Activated naive CD4-positive, alpha-beta T cell treated with anti-CD3 and anti-CD28 coated beads, Interleukin-2, amount 50 U/mL, for 72 hours (primary cell): ENCODE data around the gene SMIM24. TPM values are rescaled to one million over a fixed set of nuclear protein-coding genes. Genes with fewer than 3 reads are reported as not detected.
"Not testable (repeated sequence)": the region's sequence is repeated elsewhere in the genome, so short reads cannot be mapped to it uniquely, and the experiment has no call there.

ENCODE experiments used
- ATAC-seq, 2 donors: fragments of 150-1000 bp; cut with Tn5 transposase; 2 replicates each; pipeline ENCODE4 v1.10.0; 2021; ENCODE audit warnings: mild to moderate bottlenecking in 2 of 2, moderate library complexity in 2 of 2
- DNase-seq, 2 donors: peaks; one replicate each; pipeline ENCODE4 v3.0.0; 2021 to 2022; ENCODE audit warnings: low spot score in 2 of 2
- H3K27ac Mint-ChIP-seq, 2 donors: one replicate each; pipeline ENCODE4 v1.8.0; 2022; ENCODE audit warnings: mild to moderate bottlenecking in 2 of 2, mixed read lengths in 2 of 2
- H3K36me3 Mint-ChIP-seq, 2 donors: one replicate each; pipeline ENCODE4 v1.8.0; 2022; ENCODE audit warnings: mixed read lengths in 2 of 2
- H3K9me3 Mint-ChIP-seq, 2 donors: one replicate each; pipeline ENCODE4 v1.8.0; 2022; ENCODE audit warnings: mixed read lengths in 2 of 2
- total RNA-seq, 2 donors: library from RNA; stranded (reverse); gene quantifications; one replicate each; pipeline ENCODE4 v1.2.3, GENCODE V29; 2022

The SMIM24 gene
- total RNA-seq, 2 donors from 2014 or later: 0.72 TPM; not detected in 1

GRCh38 chr19:3518255-3518654, 37.9 kb upstream of the SMIM24 start:
- H3K36me3 Mint-ChIP-seq: no peaks in the 10 kb centered on the region

GRCh38 chr19:3517638-3518037, 37.3 kb upstream of the SMIM24 start:
- ATAC-seq (no peak), DNase-seq (no peak)
- Mint-ChIP-seq H3K36me3 (no peaks in the 10 kb centered on the region), H3K27ac (no peak overlapping the region), H3K9me3 (no peaks in the 10 kb centered on the region)

More at GRCh38 chr19:3518255-3518654, 37.9 kb upstream of the SMIM24 start:
- no peak for ATAC-seq
- no peak overlapping the region for H3K27ac Mint-ChIP-seq
- no peak for DNase-seq
- H3K9me3 Mint-ChIP-seq: no peaks in the 10 kb centered on the region

GRCh38 chr19:3516675-3517207, 36.4 kb upstream of the SMIM24 start:
- no peak for DNase-seq
- ATAC-seq: peak in 1 of 2 donors; percentile 48
- no peaks in the 10 kb centered on the region for H3K36me3 Mint-ChIP-seq
- H3K9me3 Mint-ChIP-seq: no peaks in the 10 kb centered on the region
- peak overlapping the region; percentile 31 to 72 for H3K27ac Mint-ChIP-seq

GRCh38 chr19:3515891-3516422, 35.6 kb upstream of the SMIM24 start:
- DNase-seq (no peak), ATAC-seq (no peak)
- Mint-ChIP-seq H3K27ac (peak overlapping the region in 1 of 2 donors; percentile 31), H3K36me3 (no peaks in the 10 kb centered on the region), H3K9me3 (no peaks in the 10 kb centered on the region)

GRCh38 chr19:3514930-3515329, 34.6 kb upstream of the SMIM24 start:
- no peaks in the 10 kb centered on the region for H3K36me3 Mint-ChIP-seq
- ATAC-seq (no peak), DNase-seq (no peak)
- no peaks in the 10 kb centered on the region for H3K9me3 Mint-ChIP-seq
- no peak overlapping the region for H3K27ac Mint-ChIP-seq

GRCh38 chr19:3513229-3514140, 33.2 kb upstream of the SMIM24 start:
- DNase-seq (no peak), ATAC-seq (no peak)
- Mint-ChIP-seq H3K27ac (no peak overlapping the region), H3K36me3 (peaks cover 0 to 9% of the 10 kb centered on the region in 2 donors), H3K9me3 (no peaks in the 10 kb centered on the region)

- H3K9me3 Mint-ChIP-seq: no peaks in the 10 kb centered on the region
- H3K36me3 Mint-ChIP-seq: peaks cover 0 to 9% of the 10 kb centered on the region in 2 donors
- ATAC-seq (no peak), DNase-seq (no peak)
- peak overlapping the region in 1 of 2 donors; percentile 60 for H3K27ac Mint-ChIP-seq
Observed at GRCh38 chr19:3512562-3513228, 32.4 kb upstream of the SMIM24 start.

- Mint-ChIP-seq H3K27ac (no peak overlapping the region), H3K36me3 (peaks cover 9 to 19% of the 10 kb centered on the region in 2 donors), H3K9me3 (no peaks in the 10 kb centered on the region)
- DNase-seq (no peak), ATAC-seq (no peak)
Observed at GRCh38 chr19:3511506-3512251, 31.4 kb upstream of the SMIM24 start.

- ATAC-seq: no peak
- Mint-ChIP-seq H3K36me3 (peaks cover 15 to 21% of the 10 kb centered on the region in 2 donors), H3K9me3 (no peaks in the 10 kb centered on the region), H3K27ac (no peak overlapping the region)
- DNase-seq: no peak
Observed at GRCh38 chr19:3510727-3511126, 30.4 kb upstream of the SMIM24 start.

GRCh38 chr19:3509566-3509989, 29.3 kb upstream of the SMIM24 start:
- Mint-ChIP-seq H3K36me3 (peaks cover 18 to 21% of the 10 kb centered on the region in 2 donors), H3K27ac (peak overlapping the region; percentile 16 to 93), H3K9me3 (no peaks in the 10 kb centered on the region)
- DNase-seq (no peak), ATAC-seq (peak in 1 of 2 donors; percentile 19)

- H3K9me3 Mint-ChIP-seq: no peaks in the 10 kb centered on the region
- no peak for DNase-seq
Observed at GRCh38 chr19:3508771-3509535, 28.6 kb upstream of the SMIM24 start.

GRCh38 chr19:3508121-3508661, 27.9 kb upstream of the SMIM24 start:
- not testable (repeated sequence) for H3K9me3 Mint-ChIP-seq, H3K27ac Mint-ChIP-seq, DNase-seq, ATAC-seq
- H3K36me3 Mint-ChIP-seq: peaks cover 18 to 21% of the 10 kb centered on the region in 2 donors

More at GRCh38 chr19:3508771-3509535, 28.6 kb upstream of the SMIM24 start:
- no peak for ATAC-seq
- peak overlapping the region; percentile 16 to 93 for H3K27ac Mint-ChIP-seq
- H3K36me3 Mint-ChIP-seq: peaks cover 18 to 21% of the 10 kb centered on the region in 2 donors

- DNase-seq (peak in 1 of 2 donors; percentile 16), ATAC-seq (peak in 1 of 2 donors; percentile 7)
- H3K27ac Mint-ChIP-seq: peak overlapping the region; percentile 91 to 93
- H3K9me3 Mint-ChIP-seq: no peaks in the 10 kb centered on the region
- H3K36me3 Mint-ChIP-seq: peaks cover 18 to 21% of the 10 kb centered on the region in 2 donors
Observed at GRCh38 chr19:3507371-3508120, 27.2 kb upstream of the SMIM24 start.

- DNase-seq (peak in 1 of 2 donors; percentile 22), ATAC-seq (peak in 1 of 2 donors; percentile 4)
- Mint-ChIP-seq H3K27ac (peak overlapping the region; percentile 91 to 93), H3K36me3 (peaks cover 18 to 21% of the 10 kb centered on the region in 2 donors), H3K9me3 (no peaks in the 10 kb centered on the region)
Observed at GRCh38 chr19:3506384-3507340, 26.3 kb upstream of the SMIM24 start.
